Bronchial epithelial cell (primary cell): ENCODE results near the gene KCNH4. TPM values are rescaled to one million over a fixed set of nuclear protein-coding genes. Genes with fewer than 3 reads are reported as not detected.

Experiments
- DNase-seq: peaks from one replicate; pipeline ENCODE4 v3.0.0-alpha.2; 2010; ENCODE audit warnings: low read depth
- FAIRE-seq: peaks from 2 replicates; lab custom pipeline; 2011; peaks lifted over from hg19 to GRCh38; lab: Jason Lieb, UNC
- H3K27me3 ChIP-seq: 2 replicates; pipeline ENCODE4 v1.5.1; 2011; ENCODE audit warnings: low read length; ENCODE audit not compliant: control insufficient read depth, insufficient read depth
- H3K36me3 ChIP-seq: 2 replicates; pipeline ENCODE4 v1.5.1; 2011; ENCODE audit warnings: low read length; ENCODE audit not compliant: control insufficient read depth, insufficient read depth
- H3K4me3 ChIP-seq: 2 replicates; pipeline ENCODE4 v1.5.1; 2011; ENCODE audit warnings: mild to moderate bottlenecking, low read depth, low read length, control low read depth
- CTCF ChIP-seq: IDR thresholded peaks from 2 replicates; pipeline ENCODE4 v1.5.1; 2011; ENCODE audit warnings: mild to moderate bottlenecking, moderate library complexity, low read length, control low read depth, inconsistent platforms; ENCODE audit not compliant: insufficient read depth, severe bottlenecking
- total RNA-seq: library from RNA; depleted of rRNA; stranded (reverse); fragments of >200 nt; gene quantifications from 2 replicates; pipeline ENCODE4 v1.2.1, GENCODE V29; 2014

Gene KCNH4
- total RNA-seq, 1 donor from 2014 or later: not detected

- Histone ChIP-seq H3K36me3 (peaks cover 21% of the 10 kb centered on the region), H3K4me3 (peak within 1 kb of the TSS; percentile 47), H3K27me3 (no peaks in the 10 kb centered on the region)
- FAIRE-seq: no peak
- no peak for TF ChIP-seq CTCF
- peak; percentile 80 for DNase-seq
Measured at GRCh38 chr17:42112552-42113176, 68.3 kb downstream of the KCNH4 start, which contains the start of gene DHX58. Gene DHX58, minus strand, starts transcription at chr17:42112714. Its CDS starts 822 bp downstream, at chr17:42111892.

GRCh38 chr17:42111871-42112551 is 68.9 kb downstream of the KCNH4 start:
- DNase-seq (peak; percentile 38), FAIRE-seq (no peak)
- Histone ChIP-seq H3K27me3 (no peaks in the 10 kb centered on the region), H3K4me3 (peak overlapping the region; percentile 47), H3K36me3 (peaks cover 14% of the 10 kb centered on the region)
- no peak for TF ChIP-seq CTCF

GRCh38 chr17:42111265-42111636 is 69.7 kb downstream of the KCNH4 start:
- FAIRE-seq (no peak), DNase-seq (no peak)
- H3K36me3 ChIP-seq: peaks cover 13% of the 10 kb centered on the region
- TF ChIP-seq CTCF: no peak
- no peaks in the 10 kb centered on the region for H3K27me3 ChIP-seq
- H3K4me3 ChIP-seq: no peak overlapping the region

GRCh38 chr17:42110301-42111264 is 70.4 kb downstream of the KCNH4 start:
- H3K4me3 ChIP-seq: no peak overlapping the region
- no peak for FAIRE-seq
- no peak for TF ChIP-seq CTCF
- no peak for DNase-seq
- H3K36me3 ChIP-seq: peaks cover 6% of the 10 kb centered on the region
- H3K27me3 ChIP-seq: no peaks in the 10 kb centered on the region

GRCh38 chr17:42109086-42109485 is 71.9 kb downstream of the KCNH4 start:
- no peak for DNase-seq
- H3K4me3 ChIP-seq: no peak overlapping the region
- H3K36me3 ChIP-seq: peaks cover 6% of the 10 kb centered on the region
- no peak for FAIRE-seq
- H3K27me3 ChIP-seq: no peaks in the 10 kb centered on the region
- TF ChIP-seq CTCF: no peak
